CD14-positive monocyte (primary cell): Measurements from ENCODE around the gene APEX1. TPM values are rescaled to one million over a fixed set of nuclear protein-coding genes. Genes with fewer than 3 reads are reported as not detected.

Source experiments
- DNase-seq, 3 donors: peaks; one replicate each; pipeline ENCODE4 v3.0.0-alpha.2; 2011 to 2022
- H2AFZ ChIP-seq: 2 replicates; pipeline ENCODE4 v1.6.0; 2012; ENCODE audit warnings: mild to moderate bottlenecking, low read depth, low read length, inconsistent platforms; ENCODE audit not compliant: insufficient read depth, poor library complexity, severe bottlenecking
- H3K27ac ChIP-seq, 2 donors: 1 replicate in 1 of 2; 2 replicates in 1 of 2; pipeline ENCODE4 v1.5.1; 2012 to 2013; ENCODE audit warnings: low read length in 2 of 2, control low read depth in 1 of 2, inconsistent platforms in 1 of 2, low read depth in 1 of 2, mild to moderate bottlenecking in 1 of 2
- H3K27me3 ChIP-seq, 2 donors: one replicate each; pipeline versions ENCODE4 v1.6.0 to v1.6.1; 2011 to 2013; ENCODE audit warnings: low read length in 2 of 2; ENCODE audit not compliant: control insufficient read depth in 2 of 2, insufficient read depth in 2 of 2
- H3K36me3 ChIP-seq, 2 donors: replicated peaks in 1 of 2; 1 replicate in 1 of 2; 2 replicates in 1 of 2; pipeline versions ENCODE4 v1.5.1 to v1.6.1; 2012 to 2013; ENCODE audit warnings: low read length in 2 of 2, control low read depth in 1 of 2, inconsistent platforms in 1 of 2, mild to moderate bottlenecking in 1 of 2; ENCODE audit not compliant: insufficient read depth in 2 of 2, control insufficient read depth in 1 of 2
- H3K4me1 ChIP-seq, 2 donors: 1 replicate in 1 of 2; 2 replicates in 1 of 2; pipeline versions ENCODE4 v1.5.1 to v1.6.1; 2012 to 2013; ENCODE audit warnings: low read length in 2 of 2, control low read depth in 1 of 2, inconsistent platforms in 1 of 2, mild to moderate bottlenecking in 1 of 2, moderate library complexity in 1 of 2; ENCODE audit not compliant: insufficient read depth in 2 of 2, control insufficient read depth in 1 of 2
- H3K4me2 ChIP-seq: replicated peaks from 2 replicates; pipeline ENCODE3; 2012; ENCODE audit warnings: low read length, moderate library complexity, mild to moderate bottlenecking; ENCODE audit not compliant: poor library complexity, severe bottlenecking; ENCODE audit errors: extremely low read depth
- H3K4me3 ChIP-seq, 3 experiments: fragments of 200-600 bp in 1 of 3; sonication (generic) in 1 of 3; replicated peaks in 1 of 3; 1 replicate in 2 of 3; 2 replicates in 1 of 3; pipeline ENCODE4 v1.5.1; 2011 to 2013; ENCODE audit warnings: low read length in 3 of 3, mild to moderate bottlenecking in 3 of 3, control low read depth in 2 of 3, low read depth in 2 of 3, inconsistent platforms in 1 of 3, moderate library complexity in 1 of 3
- H3K79me2 ChIP-seq: 2 replicates; pipeline ENCODE4 v1.6.0; 2012; ENCODE audit warnings: mild to moderate bottlenecking, control low read depth, inconsistent platforms, low read length, moderate library complexity; ENCODE audit not compliant: insufficient read depth
- H3K9ac ChIP-seq: 2 replicates; pipeline ENCODE4 v1.6.0; 2017; ENCODE audit warnings: low read length, mild to moderate bottlenecking; ENCODE audit not compliant: insufficient read depth, poor library complexity, severe bottlenecking
- H3K9me3 ChIP-seq, 2 donors: replicated peaks in 1 of 2; 1 replicate in 1 of 2; 2 replicates in 1 of 2; pipeline versions ENCODE4 v1.5.1 to v1.6.1; 2012 to 2013; ENCODE audit warnings: low read length in 2 of 2, control low read depth in 1 of 2; ENCODE audit not compliant: control insufficient read depth in 1 of 2, insufficient read depth in 1 of 2
- H4K20me1 ChIP-seq: 2 replicates; pipeline ENCODE4 v1.6.0; 2012; ENCODE audit warnings: mild to moderate bottlenecking, low read length, control low read depth, moderate library complexity; ENCODE audit not compliant: insufficient read depth
- H3K27ac Mint-ChIP-seq, 7 donors: one replicate each; pipeline ENCODE4 v1.8.0; 2020; ENCODE audit warnings: mild to moderate bottlenecking in 7 of 7, mixed read lengths in 7 of 7, moderate library complexity in 6 of 7, inconsistent platforms in 2 of 7
- H3K27me3 Mint-ChIP-seq, 3 donors: one replicate each; pipeline ENCODE4 v1.8.0; 2021 to 2022; ENCODE audit warnings: low read depth in 3 of 3, mild to moderate bottlenecking in 3 of 3, mixed read lengths in 3 of 3, moderate library complexity in 3 of 3, inconsistent platforms in 1 of 3
- H3K36me3 Mint-ChIP-seq, 2 donors: one replicate each; pipeline ENCODE4 v1.8.0; 2020; ENCODE audit warnings: mixed read lengths in 2 of 2, inconsistent platforms in 1 of 2, mild to moderate bottlenecking in 1 of 2
- H3K4me1 Mint-ChIP-seq: one replicate; pipeline ENCODE4 v1.8.0; 2020; ENCODE audit warnings: mild to moderate bottlenecking, mixed read lengths
- H3K4me3 Mint-ChIP-seq, 2 donors: one replicate each; pipeline ENCODE4 v1.8.0; 2020; ENCODE audit warnings: mild to moderate bottlenecking in 2 of 2, mixed read lengths in 2 of 2, moderate library complexity in 1 of 2
- H3K9me3 Mint-ChIP-seq, 7 donors: one replicate each; pipeline ENCODE4 v1.8.0; 2020 to 2022; ENCODE audit warnings: mixed read lengths in 7 of 7, mild to moderate bottlenecking in 6 of 7, moderate library complexity in 6 of 7, inconsistent platforms in 2 of 7
- CTCF ChIP-seq: fragments of 200-600 bp; IDR thresholded peaks from one replicate; pipeline ENCODE4 v1.8.0; 2022; ENCODE audit warnings: antibody characterized with exemption, mild to moderate bottlenecking
- WGBS: methylation state at CpG from one replicate; pipeline ENCODE4 v1.1.5; 2013; ENCODE audit warnings: missing lambda C conversion rate; ENCODE audit not compliant: insufficient coverage; 5-methylcytosine and 5-hydroxymethylcytosine counted together
- intact Hi-C, 2 donors: fragments of 100-400 bp; cut with micrococcal nuclease; formaldehyde crosslinking; loops; one replicate each; pipeline versions ENCODE4 v1.15.0 to v1.15.1; 2023
- polyA plus RNA-seq, 3 donors: library from polyadenylated mRNA; depleted of rRNA in 1 of 3; unstranded in 2 of 3; stranded (reverse) in 1 of 3; fragments of 300-500 nt in 2 of 3; fragments of >200 nt in 1 of 3; fragmentation: Illumina TruSeq in 2 of 3; gene quantifications; 1 replicate in 2 of 3; 2 replicates in 1 of 3; pipeline ENCODE4 v1.2.3, GENCODE V29; 2012 to 2021

The APEX1 gene
- polyA plus RNA-seq, 3 donors = 69.7 to 208 (median 85.4) TPM

- H3K4me1 Mint-ChIP-seq = peaks cover 64% of the 10 kb centered on the region
- Histone ChIP-seq H3K27me3 (no peaks in the 10 kb centered on the region), H3K4me1 (peaks cover 50 to 66% of the 10 kb centered on the region in 2 donors), H4K20me1 (no peaks in the 10 kb centered on the region), H3K9me3 (no peaks in the 10 kb centered on the region), H3K4me2 (peak overlapping the region; percentile 20), H3K9ac (no peak overlapping the region), H3K79me2 (no peaks in the 10 kb centered on the region), H2AFZ (peak overlapping the region; percentile 62), H3K36me3 (no peaks in the 10 kb centered on the region), H3K27ac (peak overlapping the region in 1 of 2 donors; percentile 22), H3K4me3 (peak overlapping the region in 1 of 3 experiments; percentile 14)
- TF ChIP-seq CTCF = no peak
- H3K27me3 Mint-ChIP-seq = no peaks in the 10 kb centered on the region
- H3K9me3 Mint-ChIP-seq = peaks cover 0 to 2% (median 0%) of the 10 kb centered on the region in 7 donors
- H3K27ac Mint-ChIP-seq = peak overlapping the region in 6 of 7 donors; percentile 2 to 85 (median 47)
- intact Hi-C loops = loop anchor here in 1 of 2 donors (5.0 kb wide), 1 partner anchor 57 kb away; no protein-coding TSS in a partner anchor
- WGBS = 4% methylated on average over 2 of the region's 6 CpGs
- H3K36me3 Mint-ChIP-seq = no peaks in the 10 kb centered on the region
- peak overlapping the region in 1 of 2 donors; percentile 43 for H3K4me3 Mint-ChIP-seq
- no peak for DNase-seq
Measured at GRCh38 chr14:20489093-20489994, 34.3 kb downstream of the APEX1 start.

- Mint-ChIP-seq H3K27me3 (peaks cover 0 to 2% (median 0%) of the 10 kb centered on the region in 3 donors), H3K27ac (peak overlapping the region in 3 of 7 donors; percentile 2 to 73 (median 42)), H3K36me3 (no peaks in the 10 kb centered on the region), H3K4me1 (peaks cover 76% of the 10 kb centered on the region), H3K4me3 (no peak overlapping the region), H3K9me3 (peaks cover 0 to 5% (median 3%) of the 10 kb centered on the region in 7 donors)
- DNase-seq = peak in 1 of 3 donors; percentile 26
- Histone ChIP-seq H3K4me2 (no peak overlapping the region), H3K27ac (no peak overlapping the region), H3K9me3 (no peaks in the 10 kb centered on the region), H3K9ac (no peak overlapping the region), H4K20me1 (no peaks in the 10 kb centered on the region), H3K4me3 (no peak overlapping the region), H3K4me1 (peaks cover 62 to 78% of the 10 kb centered on the region in 2 donors), H3K36me3 (no peaks in the 10 kb centered on the region), H3K27me3 (no peaks in the 10 kb centered on the region), H3K79me2 (no peaks in the 10 kb centered on the region), H2AFZ (no peak overlapping the region)
- intact Hi-C loops = no loop called here
- no peak for TF ChIP-seq CTCF
- WGBS = 30% methylated on average over 2 of the region's 6 CpGs
Measured at GRCh38 chr14:20490563-20490962, 35.5 kb downstream of the APEX1 start.
